Measurements from ENCODE around the gene FCN2. TPM values are rescaled to one million over a fixed set of nuclear protein-coding genes. Genes with fewer than 3 reads are reported as not detected.

FCN2 gene
- total RNA-seq, 4 donors from 2014 or later, result 0.84 to 2.6 TPM; not detected in 2

DNA sequence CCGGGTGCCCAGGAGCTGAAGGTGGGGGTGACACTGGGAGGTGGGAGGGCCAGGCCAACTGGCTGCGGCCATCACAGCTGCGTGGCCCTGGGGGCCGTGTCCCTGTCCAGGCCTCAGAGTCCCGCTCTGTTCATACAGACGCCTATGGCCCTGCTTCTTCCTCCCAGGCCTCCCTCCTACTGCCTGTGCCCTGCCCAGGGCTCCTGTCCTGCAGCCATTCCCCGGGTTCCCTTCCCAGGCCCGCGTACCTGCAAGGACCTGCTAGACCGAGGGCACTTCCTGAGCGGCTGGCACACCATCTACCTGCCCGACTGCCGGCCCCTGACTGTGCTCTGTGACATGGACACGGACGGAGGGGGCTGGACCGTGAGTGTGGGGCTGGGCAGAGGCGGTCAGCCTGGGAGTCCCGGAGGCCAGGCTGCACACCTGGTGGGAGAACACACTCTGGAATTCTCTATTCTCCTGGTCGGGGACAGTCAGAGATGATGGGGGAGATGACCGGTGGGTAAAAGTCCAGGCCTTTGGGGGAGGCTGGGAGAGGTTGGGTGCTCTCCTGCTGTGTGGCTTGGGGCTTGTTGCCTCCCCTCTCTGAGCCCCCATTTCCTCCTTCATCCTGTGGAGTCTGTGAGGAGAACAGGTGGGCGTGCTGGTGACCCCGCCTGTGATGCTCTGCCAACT, 4.5 kb downstream of the FCN2 start:
- no peak for DNase-seq (ENCODE audit: low spot score)
- ATAC-seq (ENCODE audit: low FRiP score), result no peak

DNA sequence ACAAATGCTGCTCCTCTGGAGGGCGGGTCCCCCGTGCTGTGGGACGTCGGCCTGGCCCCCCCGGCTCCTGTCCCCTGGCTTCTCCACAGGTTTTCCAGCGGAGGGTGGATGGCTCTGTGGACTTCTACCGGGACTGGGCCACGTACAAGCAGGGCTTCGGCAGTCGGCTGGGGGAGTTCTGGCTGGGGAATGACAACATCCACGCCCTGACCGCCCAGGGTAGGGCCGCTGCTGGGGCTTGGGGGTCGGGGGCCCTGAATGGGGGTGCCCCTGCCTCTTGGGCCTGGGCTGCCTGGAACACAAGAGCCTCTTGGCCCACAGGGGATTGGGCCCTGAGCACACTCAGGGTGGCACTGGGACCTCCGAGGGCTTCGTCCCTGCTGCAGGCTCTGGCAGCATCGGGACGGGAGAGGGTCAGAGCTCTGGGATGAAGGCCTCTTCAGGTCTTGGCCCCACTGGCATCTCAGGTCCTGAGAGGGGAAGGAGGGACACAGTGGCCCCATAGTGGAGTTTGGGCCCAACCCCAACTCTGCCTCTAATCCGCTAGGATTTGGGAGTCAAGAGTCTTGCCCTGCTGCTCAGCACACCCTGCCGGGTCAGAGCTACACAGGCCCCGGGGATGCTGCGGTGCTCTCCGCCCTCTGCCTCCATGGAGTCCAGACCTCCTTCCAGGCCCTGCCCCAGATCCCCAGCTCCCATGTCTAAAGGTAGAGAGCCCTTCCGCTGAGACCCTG, 5.2 kb downstream of the FCN2 start:
- TF ChIP-seq, protein P1, sequence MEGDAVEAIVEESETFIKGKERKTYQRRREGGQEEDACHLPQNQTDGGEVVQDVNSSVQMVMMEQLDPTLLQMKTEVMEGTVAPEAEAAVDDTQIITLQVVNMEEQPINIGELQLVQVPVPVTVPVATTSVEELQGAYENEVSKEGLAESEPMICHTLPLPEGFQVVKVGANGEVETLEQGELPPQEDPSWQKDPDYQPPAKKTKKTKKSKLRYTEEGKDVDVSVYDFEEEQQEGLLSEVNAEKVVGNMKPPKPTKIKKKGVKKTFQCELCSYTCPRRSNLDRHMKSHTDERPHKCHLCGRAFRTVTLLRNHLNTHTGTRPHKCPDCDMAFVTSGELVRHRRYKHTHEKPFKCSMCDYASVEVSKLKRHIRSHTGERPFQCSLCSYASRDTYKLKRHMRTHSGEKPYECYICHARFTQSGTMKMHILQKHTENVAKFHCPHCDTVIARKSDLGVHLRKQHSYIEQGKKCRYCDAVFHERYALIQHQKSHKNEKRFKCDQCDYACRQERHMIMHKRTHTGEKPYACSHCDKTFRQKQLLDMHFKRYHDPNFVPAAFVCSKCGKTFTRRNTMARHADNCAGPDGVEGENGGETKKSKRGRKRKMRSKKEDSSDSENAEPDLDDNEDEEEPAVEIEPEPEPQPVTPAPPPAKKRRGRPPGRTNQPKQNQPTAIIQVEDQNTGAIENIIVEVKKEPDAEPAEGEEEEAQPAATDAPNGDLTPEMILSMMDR (IDR thresholded peaks at IDR 0.05), result no peak

More for the DNA sequence above, 4.5 kb downstream of the FCN2 start:
- TF ChIP-seq, protein P1 (IDR thresholded peaks at IDR 0.05), result no peak

DNA sequence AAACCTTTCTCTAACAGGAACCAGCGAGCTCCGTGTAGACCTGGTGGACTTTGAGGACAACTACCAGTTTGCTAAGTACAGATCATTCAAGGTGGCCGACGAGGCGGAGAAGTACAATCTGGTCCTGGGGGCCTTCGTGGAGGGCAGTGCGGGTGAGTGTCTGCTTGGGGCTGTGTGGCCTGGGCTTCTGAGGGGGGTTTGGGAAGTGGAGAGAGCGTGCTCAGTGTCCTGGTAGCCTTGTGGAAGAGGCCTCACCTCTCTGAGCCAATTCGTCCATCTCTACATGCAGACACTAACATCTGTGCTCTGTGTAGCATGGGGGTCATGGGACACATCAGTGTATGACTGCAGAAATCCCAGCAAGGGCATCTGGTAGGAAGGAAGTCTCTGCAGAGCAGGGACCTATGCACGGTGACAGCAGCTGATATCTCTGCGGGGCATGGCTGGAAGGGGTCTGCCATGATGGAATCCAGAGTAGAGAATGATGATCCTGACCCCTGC, 5.9 kb downstream of the FCN2 start:
- ATAC-seq (ENCODE audit: low FRiP score) (no peak), DNase-seq (ENCODE audit: low spot score) (no peak)
- TF ChIP-seq, protein P1 (IDR thresholded peaks at IDR 0.05), result no peak

More for the DNA sequence above, 5.2 kb downstream of the FCN2 start:
- ATAC-seq (ENCODE audit: low FRiP score) (no peak), DNase-seq (ENCODE audit: low spot score) (no peak)

DNA sequence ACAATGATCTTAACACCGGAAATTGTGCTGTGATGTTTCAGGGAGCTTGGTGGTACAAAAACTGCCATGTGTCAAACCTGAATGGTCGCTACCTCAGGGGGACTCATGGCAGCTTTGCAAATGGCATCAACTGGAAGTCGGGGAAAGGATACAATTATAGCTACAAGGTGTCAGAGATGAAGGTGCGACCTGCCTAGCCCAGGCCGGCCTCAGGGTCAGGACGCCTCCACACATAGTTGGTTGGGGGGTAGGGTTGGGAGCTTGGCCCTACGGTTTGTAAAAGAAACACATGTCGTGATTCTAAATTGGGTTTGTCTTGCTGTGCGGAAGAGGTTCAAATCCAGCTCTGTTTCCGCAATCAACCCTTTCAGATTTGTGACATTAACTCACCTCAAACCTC, 6.6 kb downstream of the FCN2 start:
- no peak for ATAC-seq (ENCODE audit: low FRiP score)
- TF ChIP-seq, protein P1 (IDR thresholded peaks at IDR 0.05), result no peak
- DNase-seq (ENCODE audit: low spot score), result no peak

DNA sequence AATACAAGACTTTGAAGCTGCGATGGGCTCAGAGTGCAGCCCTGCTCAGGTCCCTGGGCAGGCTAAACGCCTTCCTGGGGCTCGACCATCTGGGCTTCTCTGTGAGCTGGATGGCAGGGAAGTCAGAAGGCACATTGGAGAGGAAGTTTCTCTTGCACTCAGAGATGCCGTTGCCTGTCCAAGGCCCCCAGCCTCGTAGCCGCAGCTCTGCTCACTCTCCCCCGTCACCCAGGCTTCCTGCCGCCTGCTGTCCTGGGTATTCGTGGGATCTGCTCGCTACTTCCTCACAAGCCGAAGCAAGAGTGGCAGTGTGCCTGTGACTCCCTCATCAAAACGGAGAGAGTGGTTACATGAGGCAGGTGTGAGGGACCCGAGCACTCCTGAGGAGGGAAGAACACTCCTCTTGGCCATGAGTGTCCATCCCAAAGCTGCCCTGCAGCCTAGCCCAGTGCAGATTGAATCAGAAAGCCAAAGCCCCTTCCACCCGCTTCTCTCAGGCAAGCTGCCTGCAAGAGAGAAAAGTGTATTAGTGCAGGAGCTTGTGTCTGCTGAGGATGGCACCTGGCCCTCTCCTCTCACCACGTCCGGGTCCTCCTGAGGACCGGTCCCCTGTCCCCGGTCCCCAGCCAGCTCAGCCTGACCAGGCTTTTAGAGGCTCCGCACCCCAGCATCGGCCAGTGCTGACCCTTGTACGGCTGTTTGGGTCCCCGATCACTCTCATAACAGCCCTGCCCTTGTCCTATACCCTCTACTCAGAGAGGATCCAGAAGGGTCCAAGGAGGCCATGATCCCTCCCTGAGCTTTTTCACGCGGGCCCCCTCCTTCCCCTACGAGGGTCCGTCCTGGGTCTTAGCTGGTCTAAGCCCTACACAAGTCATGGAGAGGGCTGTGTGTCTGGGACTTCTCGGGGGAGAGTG, 7.3 kb downstream of the FCN2 start:
- TF ChIP-seq, protein P1 (IDR thresholded peaks at IDR 0.05), result no peak
- DNase-seq (ENCODE audit: low spot score), result no peak
- no peak for ATAC-seq (ENCODE audit: low FRiP score)

DNA sequence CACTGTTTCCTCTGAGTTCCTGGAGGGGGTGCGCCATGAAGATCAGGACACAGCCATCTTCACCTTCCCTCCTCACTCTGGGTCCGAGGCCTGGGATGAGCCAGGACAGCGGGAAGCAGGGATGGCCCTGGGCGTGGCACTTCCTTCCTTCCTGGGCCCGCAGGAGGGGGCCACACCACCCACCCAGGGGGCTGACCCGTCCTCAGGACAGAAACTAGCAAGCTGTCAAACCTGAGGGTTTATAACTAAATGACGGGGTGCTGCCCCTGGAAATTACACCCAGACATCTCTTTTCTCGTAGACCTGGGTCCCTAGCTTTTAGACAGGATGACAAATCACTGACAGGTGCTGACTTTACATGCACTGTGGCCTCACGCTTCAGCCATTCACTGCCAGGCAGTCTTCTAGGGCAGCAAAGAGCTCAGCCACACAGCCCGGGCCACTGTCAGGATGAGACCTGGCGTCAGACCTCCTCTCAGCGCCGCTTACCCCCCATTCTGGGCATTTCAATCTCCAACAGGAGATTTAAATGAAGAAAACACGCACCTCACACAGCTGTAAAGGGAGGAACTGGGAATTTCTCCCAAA, 8.1 kb downstream of the FCN2 start:
- ATAC-seq (ENCODE audit: low FRiP score) (no peak), DNase-seq (ENCODE audit: low spot score) (no peak)
- TF ChIP-seq, protein P1 (IDR thresholded peaks at IDR 0.05), result no peak

Data from omental fat pad (tissue), 4 donors.